CD14-positive monocyte (primary cell): ENCODE measurements around the gene EIF3CL. TPM values are rescaled to one million over a fixed set of nuclear protein-coding genes. Genes with fewer than 3 reads are reported as not detected.
"Not testable (repeated sequence)": the region's sequence is repeated elsewhere in the genome, so short reads cannot be mapped to it uniquely, and the experiment has no call there.

ENCODE experiments used
- DNase-seq, 3 donors: peaks; one replicate each; pipeline ENCODE4 v3.0.0-alpha.2; 2011 to 2022
- H2AFZ ChIP-seq: 2 replicates; pipeline ENCODE4 v1.6.0; 2012; ENCODE audit warnings: mild to moderate bottlenecking, low read depth, low read length, inconsistent platforms; ENCODE audit not compliant: insufficient read depth, poor library complexity, severe bottlenecking
- H3K27ac ChIP-seq, 2 donors: 1 replicate in 1 of 2; 2 replicates in 1 of 2; pipeline ENCODE4 v1.5.1; 2012 to 2013; ENCODE audit warnings: low read length in 2 of 2, control low read depth in 1 of 2, inconsistent platforms in 1 of 2, low read depth in 1 of 2, mild to moderate bottlenecking in 1 of 2
- H3K27me3 ChIP-seq, 2 donors: one replicate each; pipeline versions ENCODE4 v1.6.0 to v1.6.1; 2011 to 2013; ENCODE audit warnings: low read length in 2 of 2; ENCODE audit not compliant: control insufficient read depth in 2 of 2, insufficient read depth in 2 of 2
- H3K36me3 ChIP-seq, 2 donors: replicated peaks in 1 of 2; 1 replicate in 1 of 2; 2 replicates in 1 of 2; pipeline versions ENCODE4 v1.5.1 to v1.6.1; 2012 to 2013; ENCODE audit warnings: low read length in 2 of 2, control low read depth in 1 of 2, inconsistent platforms in 1 of 2, mild to moderate bottlenecking in 1 of 2; ENCODE audit not compliant: insufficient read depth in 2 of 2, control insufficient read depth in 1 of 2
- H3K4me1 ChIP-seq, 2 donors: 1 replicate in 1 of 2; 2 replicates in 1 of 2; pipeline versions ENCODE4 v1.5.1 to v1.6.1; 2012 to 2013; ENCODE audit warnings: low read length in 2 of 2, control low read depth in 1 of 2, inconsistent platforms in 1 of 2, mild to moderate bottlenecking in 1 of 2, moderate library complexity in 1 of 2; ENCODE audit not compliant: insufficient read depth in 2 of 2, control insufficient read depth in 1 of 2
- H3K4me2 ChIP-seq: replicated peaks from 2 replicates; pipeline ENCODE3; 2012; ENCODE audit warnings: low read length, moderate library complexity, mild to moderate bottlenecking; ENCODE audit not compliant: poor library complexity, severe bottlenecking; ENCODE audit errors: extremely low read depth
- H3K4me3 ChIP-seq, 3 experiments: fragments of 200-600 bp in 1 of 3; sonication (generic) in 1 of 3; replicated peaks in 1 of 3; 1 replicate in 2 of 3; 2 replicates in 1 of 3; pipeline ENCODE4 v1.5.1; 2011 to 2013; ENCODE audit warnings: low read length in 3 of 3, mild to moderate bottlenecking in 3 of 3, control low read depth in 2 of 3, low read depth in 2 of 3, inconsistent platforms in 1 of 3, moderate library complexity in 1 of 3
- H3K79me2 ChIP-seq: 2 replicates; pipeline ENCODE4 v1.6.0; 2012; ENCODE audit warnings: mild to moderate bottlenecking, control low read depth, inconsistent platforms, low read length, moderate library complexity; ENCODE audit not compliant: insufficient read depth
- H3K9ac ChIP-seq: 2 replicates; pipeline ENCODE4 v1.6.0; 2017; ENCODE audit warnings: low read length, mild to moderate bottlenecking; ENCODE audit not compliant: insufficient read depth, poor library complexity, severe bottlenecking
- H3K9me3 ChIP-seq, 2 donors: replicated peaks in 1 of 2; 1 replicate in 1 of 2; 2 replicates in 1 of 2; pipeline versions ENCODE4 v1.5.1 to v1.6.1; 2012 to 2013; ENCODE audit warnings: low read length in 2 of 2, control low read depth in 1 of 2; ENCODE audit not compliant: control insufficient read depth in 1 of 2, insufficient read depth in 1 of 2
- H4K20me1 ChIP-seq: 2 replicates; pipeline ENCODE4 v1.6.0; 2012; ENCODE audit warnings: mild to moderate bottlenecking, low read length, control low read depth, moderate library complexity; ENCODE audit not compliant: insufficient read depth
- H3K27ac Mint-ChIP-seq, 7 donors: one replicate each; pipeline ENCODE4 v1.8.0; 2020; ENCODE audit warnings: mild to moderate bottlenecking in 7 of 7, mixed read lengths in 7 of 7, moderate library complexity in 6 of 7, inconsistent platforms in 2 of 7
- H3K27me3 Mint-ChIP-seq, 3 donors: one replicate each; pipeline ENCODE4 v1.8.0; 2021 to 2022; ENCODE audit warnings: low read depth in 3 of 3, mild to moderate bottlenecking in 3 of 3, mixed read lengths in 3 of 3, moderate library complexity in 3 of 3, inconsistent platforms in 1 of 3
- H3K36me3 Mint-ChIP-seq, 2 donors: one replicate each; pipeline ENCODE4 v1.8.0; 2020; ENCODE audit warnings: mixed read lengths in 2 of 2, inconsistent platforms in 1 of 2, mild to moderate bottlenecking in 1 of 2
- H3K4me1 Mint-ChIP-seq: one replicate; pipeline ENCODE4 v1.8.0; 2020; ENCODE audit warnings: mild to moderate bottlenecking, mixed read lengths
- H3K4me3 Mint-ChIP-seq, 2 donors: one replicate each; pipeline ENCODE4 v1.8.0; 2020; ENCODE audit warnings: mild to moderate bottlenecking in 2 of 2, mixed read lengths in 2 of 2, moderate library complexity in 1 of 2
- H3K9me3 Mint-ChIP-seq, 7 donors: one replicate each; pipeline ENCODE4 v1.8.0; 2020 to 2022; ENCODE audit warnings: mixed read lengths in 7 of 7, mild to moderate bottlenecking in 6 of 7, moderate library complexity in 6 of 7, inconsistent platforms in 2 of 7
- WGBS: methylation state at CpG from one replicate; pipeline ENCODE4 v1.1.5; 2013; ENCODE audit warnings: missing lambda C conversion rate; ENCODE audit not compliant: insufficient coverage; 5-methylcytosine and 5-hydroxymethylcytosine counted together
- intact Hi-C, 2 donors: fragments of 100-400 bp; cut with micrococcal nuclease; formaldehyde crosslinking; loops; one replicate each; pipeline versions ENCODE4 v1.15.0 to v1.15.1; 2023
- polyA minus RNA-seq: library from RNA; depleted of rRNA, polyadenylated mRNA; stranded (reverse); fragments of >200 nt; gene quantifications from 2 replicates; pipeline ENCODE4 v1.2.3, GENCODE V29; 2012
- polyA plus RNA-seq, 3 donors: library from polyadenylated mRNA; depleted of rRNA in 1 of 3; unstranded in 2 of 3; stranded (reverse) in 1 of 3; fragments of 300-500 nt in 2 of 3; fragments of >200 nt in 1 of 3; fragmentation: Illumina TruSeq in 2 of 3; gene quantifications; 1 replicate in 2 of 3; 2 replicates in 1 of 3; pipeline ENCODE4 v1.2.3, GENCODE V29; 2012 to 2021
- total RNA-seq, 12 experiments: library from RNA in 1 of 12; stranded (reverse) in 1 of 12; fragments of 120-200 nt in 1 of 12; gene quantifications; one replicate each; pipeline ENCODE4 v1.2.4 and lab custom pipeline; 2013 to 2026; ENCODE audit warnings: mixed read lengths in 6 of 12, inconsistent platforms in 1 of 12

EIF3CL gene
- 37.8 TPM for total RNA-seq (2013)
- polyA plus RNA-seq (10 to 100 TPM; 15.2 to 48.8 (median 33.9) TPM), polyA minus RNA-seq (77.9 and 115 TPM in 2 replicates), total RNA-seq (lab: John Stamatoyannopoulos, UW) (0.31 to 0.96 (median 0.58) reads per million in 11 experiments)

GRCh38 chr16:28403220-28404072, at the start of gene EIF3CL:
TSS of gene EIF3CL (minus strand) at chr16:28403841. CDS start at chr16:28403618, 223 bp downstream.
- no CpG with 5 or more reads among the region's 66 CpGs for WGBS
- H3K27me3 Mint-ChIP-seq, H3K4me1 Mint-ChIP-seq, intact Hi-C loops, H2AFZ ChIP-seq, H3K27ac ChIP-seq, H3K27me3 ChIP-seq, H3K9me3 ChIP-seq, H3K9me3 Mint-ChIP-seq, H3K36me3 ChIP-seq, H3K9ac ChIP-seq, H3K36me3 Mint-ChIP-seq, H3K79me2 ChIP-seq, H4K20me1 ChIP-seq, DNase-seq, H3K4me2 ChIP-seq, H3K4me1 ChIP-seq: not testable (repeated sequence)
- Mint-ChIP-seq H3K27ac (peak within 1 kb of the TSS in 1 of 7 donors; percentile 69), H3K4me3 (peak within 1 kb of the TSS; percentile 49 to 59)
- peak within 1 kb of the TSS in 1 of 3 experiments; percentile 12 for H3K4me3 ChIP-seq

- H3K9ac ChIP-seq, H3K27ac Mint-ChIP-seq, intact Hi-C loops, H3K36me3 Mint-ChIP-seq, H3K9me3 ChIP-seq, H3K27ac ChIP-seq, H3K27me3 Mint-ChIP-seq, H3K4me1 ChIP-seq, H3K4me2 ChIP-seq, H3K79me2 ChIP-seq, H3K4me1 Mint-ChIP-seq, H3K4me3 Mint-ChIP-seq, H3K36me3 ChIP-seq, H2AFZ ChIP-seq, H3K9me3 Mint-ChIP-seq, DNase-seq, H3K4me3 ChIP-seq, H4K20me1 ChIP-seq, H3K27me3 ChIP-seq: not testable (repeated sequence)
- WGBS, result no CpG with 5 or more reads among the region's 6 CpGs
Measured at GRCh38 chr16:28447081-28447480, 43.4 kb upstream of the EIF3CL start.

GRCh38 chr16:28446388-28446787, 42.7 kb upstream of the EIF3CL start:
- H3K27me3 ChIP-seq, H3K9ac ChIP-seq, H3K9me3 ChIP-seq, H3K27ac ChIP-seq, H3K36me3 ChIP-seq, H3K9me3 Mint-ChIP-seq, DNase-seq, H3K36me3 Mint-ChIP-seq, H3K4me1 Mint-ChIP-seq, H4K20me1 ChIP-seq, H3K27me3 Mint-ChIP-seq, H2AFZ ChIP-seq, H3K27ac Mint-ChIP-seq, H3K79me2 ChIP-seq, H3K4me3 ChIP-seq, intact Hi-C loops, H3K4me1 ChIP-seq, H3K4me2 ChIP-seq, H3K4me3 Mint-ChIP-seq: not testable (repeated sequence)
- WGBS, result no CpG with 5 or more reads among the region's 4 CpGs

- H3K4me1 ChIP-seq, H4K20me1 ChIP-seq, H3K36me3 Mint-ChIP-seq, H3K4me3 Mint-ChIP-seq, H3K27ac ChIP-seq, DNase-seq, H3K4me3 ChIP-seq, H3K4me2 ChIP-seq, H2AFZ ChIP-seq, H3K9ac ChIP-seq, H3K27me3 ChIP-seq, H3K4me1 Mint-ChIP-seq, H3K36me3 ChIP-seq, H3K27ac Mint-ChIP-seq, H3K79me2 ChIP-seq, H3K27me3 Mint-ChIP-seq, H3K9me3 ChIP-seq, H3K9me3 Mint-ChIP-seq, intact Hi-C loops: not testable (repeated sequence)
- WGBS, result no CpG with 5 or more reads among the region's 6 CpGs
Measured at GRCh38 chr16:28443943-28444342, 40.3 kb upstream of the EIF3CL start.
